Prostate gland (tissue), 2 donors: ENCODE results near the gene CLIC3.

Experiments used
- CTCF ChIP-seq, 4 experiments: fragments of 200-600 bp in 2 of 4; fragments of 450-650 bp in 2 of 4; sonication (generic) in 2 of 4; IDR thresholded peaks; 1 replicate in 3 of 4; 2 replicates in 1 of 4; pipeline ENCODE4 v1.5.1; 2016 to 2019; ENCODE audit warnings: antibody characterized with exemption in 4 of 4, mild to moderate bottlenecking in 2 of 4, moderate library complexity in 2 of 4
- POLR2A ChIP-seq: fragments of 450-650 bp; IDR thresholded peaks from one replicate; pipeline ENCODE4 v1.6.1; 2016; ENCODE audit warnings: antibody characterized with exemption, mild to moderate bottlenecking

DNA sequence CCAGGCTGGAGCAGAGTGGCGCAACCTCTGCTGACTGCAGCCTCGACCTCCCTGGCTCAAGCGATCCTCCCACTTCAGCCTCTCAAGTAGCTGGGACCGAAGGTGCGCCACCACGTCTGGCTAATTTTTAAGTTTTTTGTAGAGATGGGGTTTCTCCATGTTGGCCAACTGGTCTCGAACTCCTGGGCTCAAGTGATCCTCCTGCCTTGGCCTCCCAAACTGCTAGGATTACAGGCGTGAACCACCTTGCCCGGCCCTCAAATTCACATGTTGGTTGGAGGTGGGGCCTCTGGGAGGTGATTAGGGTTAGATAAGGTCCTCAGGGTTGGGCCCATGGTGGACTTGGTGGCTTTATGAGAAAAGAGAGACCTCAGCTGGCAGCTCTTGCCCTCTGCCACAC, 34.2 kb downstream of the CLIC3 start:
- TF ChIP-seq POLR2A, result no peak
- no peak for TF ChIP-seq CTCF (IDR thresholded peaks at IDR 0.05)
